Spleen (tissue), 7 donors: Measurements from ENCODE around the gene PRR22.

Source experiments
- POLR2A ChIP-seq, 3 donors: fragments of 450-650 bp; IDR thresholded peaks; one replicate each; pipeline ENCODE4 v1.5.1; 2017; ENCODE audit warnings: antibody characterized with exemption in 3 of 3, mild to moderate bottlenecking in 1 of 3
- POLR2AphosphoS5 ChIP-seq, 3 donors: sonication (generic); formaldehyde crosslinking; IDR thresholded peaks; one replicate each; pipeline ENCODE4 v1.5.1; 2017; ENCODE audit warnings: antibody characterized with exemption in 3 of 3
- TF ChIP-seq, protein P1 (sequence below), 11 experiments: fragments of 200-600 bp in 7 of 11; fragments of 450-650 bp in 4 of 11; sonication (generic) in 4 of 11; IDR thresholded peaks in 8 of 11; conservative IDR thresholded peaks in 3 of 11; 1 replicate in 7 of 11; 2 replicates in 4 of 11; pipeline versions ENCODE4 v1.4.0 to v1.8.0; 2016 to 2021; ENCODE audit warnings: antibody characterized with exemption in 11 of 11, inconsistent platforms in 4 of 11, mild to moderate bottlenecking in 1 of 11
- donor health status: DM: no; HTN: no; CAD: no; lungs with moderate emphysema.
- donor health status: DM: no; HTN: no; CAD: no.
- donor health status: DM: no; HTN: no; CAD: no.

DNA sequence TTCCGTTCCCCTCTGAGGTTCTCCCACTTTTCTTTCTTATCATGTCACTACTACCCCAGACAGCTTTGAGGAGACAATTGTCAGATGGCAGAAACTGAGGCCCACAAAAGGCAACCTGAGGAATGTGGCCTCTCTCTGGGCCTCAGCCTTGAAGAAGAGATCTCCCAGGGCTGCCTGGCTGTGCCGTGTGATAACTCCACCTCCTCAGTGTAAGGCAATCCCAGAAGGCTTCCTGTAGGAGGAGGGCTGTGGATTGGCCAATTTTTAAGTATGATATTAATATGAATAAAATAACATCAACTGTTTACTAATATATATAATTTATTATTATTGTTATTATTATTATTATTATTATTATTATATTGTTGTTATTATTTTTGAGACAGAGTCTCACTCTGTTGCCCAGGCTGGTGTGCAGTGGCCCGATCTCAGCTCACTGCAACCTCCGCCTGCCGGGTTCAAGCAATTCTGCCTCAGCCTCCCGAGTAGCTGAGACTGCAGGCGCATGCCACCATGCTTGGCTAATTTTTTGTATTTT is 10.9 kb upstream of the PRR22 start:
- TF ChIP-seq, protein P1, sequence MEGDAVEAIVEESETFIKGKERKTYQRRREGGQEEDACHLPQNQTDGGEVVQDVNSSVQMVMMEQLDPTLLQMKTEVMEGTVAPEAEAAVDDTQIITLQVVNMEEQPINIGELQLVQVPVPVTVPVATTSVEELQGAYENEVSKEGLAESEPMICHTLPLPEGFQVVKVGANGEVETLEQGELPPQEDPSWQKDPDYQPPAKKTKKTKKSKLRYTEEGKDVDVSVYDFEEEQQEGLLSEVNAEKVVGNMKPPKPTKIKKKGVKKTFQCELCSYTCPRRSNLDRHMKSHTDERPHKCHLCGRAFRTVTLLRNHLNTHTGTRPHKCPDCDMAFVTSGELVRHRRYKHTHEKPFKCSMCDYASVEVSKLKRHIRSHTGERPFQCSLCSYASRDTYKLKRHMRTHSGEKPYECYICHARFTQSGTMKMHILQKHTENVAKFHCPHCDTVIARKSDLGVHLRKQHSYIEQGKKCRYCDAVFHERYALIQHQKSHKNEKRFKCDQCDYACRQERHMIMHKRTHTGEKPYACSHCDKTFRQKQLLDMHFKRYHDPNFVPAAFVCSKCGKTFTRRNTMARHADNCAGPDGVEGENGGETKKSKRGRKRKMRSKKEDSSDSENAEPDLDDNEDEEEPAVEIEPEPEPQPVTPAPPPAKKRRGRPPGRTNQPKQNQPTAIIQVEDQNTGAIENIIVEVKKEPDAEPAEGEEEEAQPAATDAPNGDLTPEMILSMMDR (IDR thresholded peaks at IDR 0.05 in 8 of 11, conservative IDR thresholded peaks at IDR 0.05 in 3 of 11) = no peak
- no peak for TF ChIP-seq POLR2A (IDR thresholded peaks at IDR 0.05)
- TF ChIP-seq POLR2AphosphoS5 (IDR thresholded peaks at IDR 0.05) = no peak
